ENCODE measurements around the gene GFRA4. TPM values are rescaled to one million over a fixed set of nuclear protein-coding genes. Genes with fewer than 3 reads are reported as not detected.

Gene GFRA4
- total RNA-seq, 6 experiments from 2014 or later: not detected

- H3K4me3 Mint-ChIP-seq: no peak overlapping the region
- TF ChIP-seq CTCF (IDR thresholded peaks at IDR 0.05): no peak
- no peaks in the 10 kb centered on the region for H3K9me3 Mint-ChIP-seq
- H3K36me3 Mint-ChIP-seq (ENCODE audit: low read depth): peaks cover 22% of the 10 kb centered on the region; the same call in 1 of the 2 replicates
- H3K27ac Mint-ChIP-seq: no peak overlapping the region; the same call in 1 of the 2 replicates
- no peak for DNase-seq
- H3K27me3 Mint-ChIP-seq (ENCODE audit: insufficient read depth): peaks cover 5% of the 10 kb centered on the region; the same call in 1 of the 2 replicates
- H3K4me1 Mint-ChIP-seq (ENCODE audit: low read depth): peaks cover 41% of the 10 kb centered on the region
Observed at GRCh38 chr20:3674995-3675900, 12.0 kb upstream of the GFRA4 start.

GRCh38 chr20:3674447-3674846, 11.2 kb upstream of the GFRA4 start:
- TF ChIP-seq CTCF (IDR thresholded peaks at IDR 0.05): no peak
- no peaks in the 10 kb centered on the region for H3K9me3 Mint-ChIP-seq
- H3K4me3 Mint-ChIP-seq: no peak overlapping the region
- peaks cover 26% of the 10 kb centered on the region; the same call in 1 of the 2 replicates for H3K36me3 Mint-ChIP-seq (ENCODE audit: low read depth)
- peaks cover 10% of the 10 kb centered on the region; the same call in 1 of the 2 replicates for H3K27me3 Mint-ChIP-seq (ENCODE audit: insufficient read depth)
- no peak for DNase-seq
- no peak overlapping the region for H3K27ac Mint-ChIP-seq
- peaks cover 41% of the 10 kb centered on the region for H3K4me1 Mint-ChIP-seq (ENCODE audit: low read depth)

- H3K27ac Mint-ChIP-seq: no peak overlapping the region
- no peak for DNase-seq
- H3K4me1 Mint-ChIP-seq (ENCODE audit: low read depth): peaks cover 31% of the 10 kb centered on the region
- H3K27me3 Mint-ChIP-seq (ENCODE audit: insufficient read depth): peaks cover 7% of the 10 kb centered on the region; the same call in 1 of the 2 replicates
- H3K36me3 Mint-ChIP-seq (ENCODE audit: low read depth): peaks cover 21% of the 10 kb centered on the region; the same call in 1 of the 2 replicates
- H3K4me3 Mint-ChIP-seq: no peak overlapping the region
- H3K9me3 Mint-ChIP-seq: no peaks in the 10 kb centered on the region
- TF ChIP-seq CTCF (IDR thresholded peaks at IDR 0.05): no peak
Observed at GRCh38 chr20:3673221-3674070, 10.2 kb upstream of the GFRA4 start.

- no peaks in the 10 kb centered on the region for H3K9me3 Mint-ChIP-seq
- no peak for TF ChIP-seq CTCF (IDR thresholded peaks at IDR 0.05)
- H3K4me1 Mint-ChIP-seq (ENCODE audit: low read depth): peaks cover 23% of the 10 kb centered on the region
- no peak overlapping the region for H3K27ac Mint-ChIP-seq
- peaks cover 8% of the 10 kb centered on the region; the same call in 1 of the 2 replicates for H3K27me3 Mint-ChIP-seq (ENCODE audit: insufficient read depth)
- DNase-seq: no peak
- H3K4me3 Mint-ChIP-seq: no peak overlapping the region
- H3K36me3 Mint-ChIP-seq (ENCODE audit: low read depth): peaks cover 26% of the 10 kb centered on the region; the same call in 1 of the 2 replicates
Observed at GRCh38 chr20:3672547-3673171, 9.5 kb upstream of the GFRA4 start.

- TF ChIP-seq CTCF (IDR thresholded peaks at IDR 0.05): no peak
- H3K27me3 Mint-ChIP-seq (ENCODE audit: insufficient read depth): peaks cover 8% of the 10 kb centered on the region; the same call in 1 of the 2 replicates
- no peak for DNase-seq
- H3K4me1 Mint-ChIP-seq (ENCODE audit: low read depth): peaks cover 17% of the 10 kb centered on the region
- no peak overlapping the region for H3K4me3 Mint-ChIP-seq
- peaks cover 26% of the 10 kb centered on the region; the same call in 1 of the 2 replicates for H3K36me3 Mint-ChIP-seq (ENCODE audit: low read depth)
- no peak overlapping the region for H3K27ac Mint-ChIP-seq
- no peaks in the 10 kb centered on the region for H3K9me3 Mint-ChIP-seq
Observed at GRCh38 chr20:3671986-3672546, 8.9 kb upstream of the GFRA4 start.
